Suprapubic skin (tissue), 4 donors: Measurements from ENCODE around the gene RGL3.

Experiments
- CTCF ChIP-seq, 2 donors: fragments of 200-600 bp in 1 of 2; fragments of 450-650 bp in 1 of 2; sonication (generic) in 1 of 2; IDR thresholded peaks; one replicate each; pipeline ENCODE4 v1.5.1; 2016 to 2019; ENCODE audit warnings: antibody characterized with exemption in 2 of 2, mild to moderate bottlenecking in 1 of 2, moderate library complexity in 1 of 2
- EP300 ChIP-seq: sonication (generic); formaldehyde crosslinking; IDR thresholded peaks from one replicate; pipeline ENCODE4 v1.6.1; 2017; ENCODE audit warnings: antibody characterized with exemption
- POLR2A ChIP-seq, 2 donors: fragments of 450-650 bp; IDR thresholded peaks; one replicate each; pipeline ENCODE4 v1.6.1; 2017; ENCODE audit warnings: antibody characterized with exemption in 2 of 2, mild to moderate bottlenecking in 2 of 2, moderate library complexity in 2 of 2
- POLR2AphosphoS5 ChIP-seq, 3 donors: sonication (generic); formaldehyde crosslinking; IDR thresholded peaks; one replicate each; pipeline ENCODE4 v1.6.1; 2017; ENCODE audit warnings: antibody characterized with exemption in 3 of 3

GRCh38 chr19:11422163-11423065 is 3.3 kb upstream of the RGL3 start:
- TF ChIP-seq POLR2A (IDR thresholded peaks at IDR 0.05) (no peak), POLR2AphosphoS5 (IDR thresholded peaks at IDR 0.05) (no peak), CTCF (IDR thresholded peaks at IDR 0.05) (no peak), EP300 (no peak)
